ENCODE measurements around the gene KCNJ6. TPM values are rescaled to one million over a fixed set of nuclear protein-coding genes. Genes with fewer than 3 reads are reported as not detected.

Gene KCNJ6
- total and polyA plus RNA-seq, 4 donors = 0.01 TPM; not detected in 3

- 66% methylated on average over 22 of the region's 22 CpGs for WGBS
- Histone ChIP-seq H3K9ac (ENCODE audit: low read depth in 1 of 2, low read length in 2 of 2) (peak overlapping the region; percentile 70 to 84), H3K27ac (ENCODE audit: low read depth in 1 of 2, low read length in 2 of 2) (peak overlapping the region; percentile 88 to 91)
Observed at GRCh38 chr21:37562920-37563640, 353.2 kb downstream of the KCNJ6 start.

GRCh38 chr21:37561941-37562919 lies 354.0 kb downstream of the KCNJ6 start:
- no peak overlapping the region for H3K27ac ChIP-seq (ENCODE audit: low read depth in 1 of 2, low read length in 2 of 2)
- no peak overlapping the region for H3K4me3 ChIP-seq (ENCODE audit: low read depth in 1 of 3, low read length in 3 of 3)
- DNase-seq (ENCODE audit: low spot score) = no peak
- no peak for TF ChIP-seq FOXA2 (IDR thresholded peaks at IDR 0.05)
- TF ChIP-seq ZBTB33 (IDR thresholded peaks at IDR 0.05) = no peak
- no peak for TF ChIP-seq HNF4G (IDR thresholded peaks at IDR 0.05)
- TF ChIP-seq HNF4A (conservative IDR thresholded peaks at IDR 0.05) = no peak
- no peak for TF ChIP-seq JUND (IDR thresholded peaks at IDR 0.05)
- TF ChIP-seq FOXA1 (IDR thresholded peaks at IDR 0.05) = no peak
- TF ChIP-seq GABPA (IDR thresholded peaks at IDR 0.05 in 1 of 2, conservative IDR thresholded peaks at IDR 0.05 in 1 of 2) = no peak
- no peak for TF ChIP-seq NR2F2 (IDR thresholded peaks at IDR 0.05)
- TF ChIP-seq RXRA (IDR thresholded peaks at IDR 0.05) = no peak
- TF ChIP-seq EGR1 (IDR thresholded peaks at IDR 0.05; ENCODE audit: low read depth in 2 of 2) = no peak
- H3K27me3 ChIP-seq (ENCODE audit: control insufficient read depth in 4 of 4, insufficient read depth in 4 of 4, low read length in 3 of 4) = no peaks in the 10 kb centered on the region
- H3K4me1 ChIP-seq (ENCODE audit: control insufficient read depth in 4 of 4, insufficient read depth in 4 of 4, low read length in 3 of 4) = peaks cover 9 to 33% (median 27%) of the 10 kb centered on the region in 4 donors
- no peaks in the 10 kb centered on the region for H3K9me3 ChIP-seq (ENCODE audit: control insufficient read depth in 4 of 4, low read length in 3 of 4)
- no peak overlapping the region for H3K9ac ChIP-seq (ENCODE audit: low read depth in 1 of 2, low read length in 2 of 2)
- no peaks in the 10 kb centered on the region for H3K36me3 ChIP-seq (ENCODE audit: control insufficient read depth in 4 of 4, insufficient read depth in 3 of 4, low read depth in 1 of 4, low read length in 3 of 4)
- WGBS = 95% methylated on average over 11 of the region's 11 CpGs

More at GRCh38 chr21:37562920-37563640, 353.2 kb downstream of the KCNJ6 start:
- Histone ChIP-seq H3K36me3 (ENCODE audit: control insufficient read depth in 4 of 4, insufficient read depth in 3 of 4, low read depth in 1 of 4, low read length in 3 of 4) (no peaks in the 10 kb centered on the region), H3K4me3 (ENCODE audit: low read depth in 1 of 3, low read length in 3 of 3) (peak overlapping the region; percentile 74 to 84 (median 84)), H3K27me3 (ENCODE audit: control insufficient read depth in 4 of 4, insufficient read depth in 4 of 4, low read length in 3 of 4) (no peaks in the 10 kb centered on the region), H3K4me1 (ENCODE audit: control insufficient read depth in 4 of 4, insufficient read depth in 4 of 4, low read length in 3 of 4) (peaks cover 9 to 33% (median 27%) of the 10 kb centered on the region in 4 donors), H3K9me3 (ENCODE audit: control insufficient read depth in 4 of 4, low read length in 3 of 4) (no peaks in the 10 kb centered on the region)
- TF ChIP-seq MAX (IDR thresholded peaks at IDR 0.05) = no peak
- TF ChIP-seq FOXA2 (IDR thresholded peaks at IDR 0.05) = no peak
- TF ChIP-seq REST (IDR thresholded peaks at IDR 0.05) = no peak
- no peak for TF ChIP-seq FOXA1 (IDR thresholded peaks at IDR 0.05)
- peak; percentile 40 for DNase-seq (ENCODE audit: low spot score)

Measured in liver (tissue), 9 donors.